ENCODE data around the gene ZNF485. TPM values are rescaled to one million over a fixed set of nuclear protein-coding genes. Genes with fewer than 3 reads are reported as not detected.

Gene ZNF485
- polyA plus RNA-seq, 1 of the 3 experiments (the other 2 are of a cell fraction), result 3.0 TPM

DNA sequence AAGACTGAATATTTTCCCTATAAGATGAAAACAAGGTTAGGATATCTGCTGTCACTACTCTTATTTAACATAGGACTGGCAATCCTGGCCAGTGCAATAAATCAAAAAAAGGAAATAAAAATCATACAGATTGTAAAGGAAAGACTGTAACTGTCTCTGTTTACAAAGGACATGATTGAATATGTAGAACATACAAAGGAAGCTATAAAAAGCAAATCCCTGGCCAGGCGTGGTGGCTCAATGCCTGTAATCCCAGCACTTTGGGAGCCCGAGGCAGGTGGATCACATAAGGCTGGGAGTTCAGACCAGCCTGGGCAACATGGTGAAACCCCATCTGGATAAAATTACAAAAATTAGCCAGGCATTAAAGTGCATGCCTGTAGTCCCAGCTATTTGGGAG lies 15.8 kb downstream of the ZNF485 start (continued):
- TF ChIP-seq ELF1 (IDR thresholded peaks at IDR 0.05), result no peak

DNA sequence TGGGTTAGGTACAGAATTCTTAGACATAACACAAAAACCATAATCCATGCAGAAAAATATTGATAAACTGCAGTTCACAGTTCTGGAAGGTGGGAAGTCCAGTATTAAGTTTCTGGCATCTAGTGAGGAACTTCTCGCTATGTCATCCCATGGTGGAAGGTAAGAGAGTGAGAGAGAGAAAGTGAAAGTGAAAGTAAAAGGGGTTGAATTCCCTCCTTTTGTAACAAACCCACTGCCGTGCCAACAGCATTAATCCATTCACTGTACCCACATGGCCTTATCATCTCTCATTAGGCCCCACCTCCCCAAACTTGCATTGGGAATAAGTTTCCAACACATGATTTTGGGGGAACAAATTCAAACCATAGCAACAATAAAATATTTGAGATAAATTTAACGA lies 17.1 kb downstream of the ZNF485 start:
- Histone ChIP-seq H3K27me3 (ENCODE audit: insufficient read depth) (no peaks in the 10 kb centered on the region), H2AFZ (ENCODE audit: low read depth) (peak overlapping the region; percentile 53), H3K9me3 (peaks cover 10% of the 10 kb centered on the region; the same call in 1 of the 2 replicates), H3K9me2 (no peaks in the 10 kb centered on the region), H3K4me1 (ENCODE audit: control insufficient read depth in 1 of 2, insufficient read depth in 2 of 2, low read depth in 1 of 2, low read length in 1 of 2) (no peaks in the 10 kb centered on the region), H3K36me3 (replicated peaks in 1 of 2; ENCODE audit: control insufficient read depth in 1 of 2, insufficient read depth in 2 of 2, low read length in 1 of 2) (no peaks in the 10 kb centered on the region), H3K4me3 (ENCODE audit: low read depth in 2 of 2, low read length in 1 of 2) (peak overlapping the region; percentile 21 to 33; a peak in 2 of 4 replicates), H3K4me2 (peak overlapping the region; percentile 50; the same call in 1 of the 2 replicates), H4K20me1 (ENCODE audit: insufficient read depth) (no peaks in the 10 kb centered on the region), H3K79me2 (ENCODE audit: insufficient read depth) (no peaks in the 10 kb centered on the region), H3F3A (replicated peaks; ENCODE audit: insufficient read depth) (no peaks in the 10 kb centered on the region), H3K27ac (ENCODE audit: low read depth in 2 of 2, low read length in 1 of 2) (no peak overlapping the region), H3K9ac (peak overlapping the region; percentile 11; the same call in 1 of the 2 replicates)
- POLR2A ChIA-PET, result no interaction called here
- CTCF ChIA-PET, result no interaction called here
- peak; percentile 16 for DNase-seq
- WGBS (ENCODE audit: low lambda C conversion rate), result 45% methylated on average over 3 of the region's 3 CpGs
- TF ChIP-seq POLR2AphosphoS5 (IDR thresholded peaks at IDR 0.05; ENCODE audit: low read depth, low read length) (no peak), EZH2phosphoT487 (IDR thresholded peaks at IDR 0.05; ENCODE audit: borderline replicate concordance, low read depth) (no peak), GATA2 (CRISPR knock-in tag; IDR thresholded peaks at IDR 0.05) (no peak), NRF1 (IDR thresholded peaks at IDR 0.05; ENCODE audit: low read depth, low read length) (no peak), RAD21 (IDR thresholded peaks at IDR 0.05; ENCODE audit: low read length) (no peak), NFIC (IDR thresholded peaks at IDR 0.05; ENCODE audit: borderline replicate concordance) (no peak)
- TF ChIP-seq, protein P1, sequence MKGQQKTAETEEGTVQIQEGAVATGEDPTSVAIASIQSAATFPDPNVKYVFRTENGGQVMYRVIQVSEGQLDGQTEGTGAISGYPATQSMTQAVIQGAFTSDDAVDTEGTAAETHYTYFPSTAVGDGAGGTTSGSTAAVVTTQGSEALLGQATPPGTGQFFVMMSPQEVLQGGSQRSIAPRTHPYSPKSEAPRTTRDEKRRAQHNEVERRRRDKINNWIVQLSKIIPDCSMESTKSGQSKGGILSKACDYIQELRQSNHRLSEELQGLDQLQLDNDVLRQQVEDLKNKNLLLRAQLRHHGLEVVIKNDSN (IDR thresholded peaks at IDR 0.05; ENCODE audit: borderline replicate concordance, low read depth), result no peak
- TF ChIP-seq, protein P2, sequence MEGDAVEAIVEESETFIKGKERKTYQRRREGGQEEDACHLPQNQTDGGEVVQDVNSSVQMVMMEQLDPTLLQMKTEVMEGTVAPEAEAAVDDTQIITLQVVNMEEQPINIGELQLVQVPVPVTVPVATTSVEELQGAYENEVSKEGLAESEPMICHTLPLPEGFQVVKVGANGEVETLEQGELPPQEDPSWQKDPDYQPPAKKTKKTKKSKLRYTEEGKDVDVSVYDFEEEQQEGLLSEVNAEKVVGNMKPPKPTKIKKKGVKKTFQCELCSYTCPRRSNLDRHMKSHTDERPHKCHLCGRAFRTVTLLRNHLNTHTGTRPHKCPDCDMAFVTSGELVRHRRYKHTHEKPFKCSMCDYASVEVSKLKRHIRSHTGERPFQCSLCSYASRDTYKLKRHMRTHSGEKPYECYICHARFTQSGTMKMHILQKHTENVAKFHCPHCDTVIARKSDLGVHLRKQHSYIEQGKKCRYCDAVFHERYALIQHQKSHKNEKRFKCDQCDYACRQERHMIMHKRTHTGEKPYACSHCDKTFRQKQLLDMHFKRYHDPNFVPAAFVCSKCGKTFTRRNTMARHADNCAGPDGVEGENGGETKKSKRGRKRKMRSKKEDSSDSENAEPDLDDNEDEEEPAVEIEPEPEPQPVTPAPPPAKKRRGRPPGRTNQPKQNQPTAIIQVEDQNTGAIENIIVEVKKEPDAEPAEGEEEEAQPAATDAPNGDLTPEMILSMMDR (IDR thresholded peaks at IDR 0.05), result no peak
- TF ChIP-seq, protein P3, sequence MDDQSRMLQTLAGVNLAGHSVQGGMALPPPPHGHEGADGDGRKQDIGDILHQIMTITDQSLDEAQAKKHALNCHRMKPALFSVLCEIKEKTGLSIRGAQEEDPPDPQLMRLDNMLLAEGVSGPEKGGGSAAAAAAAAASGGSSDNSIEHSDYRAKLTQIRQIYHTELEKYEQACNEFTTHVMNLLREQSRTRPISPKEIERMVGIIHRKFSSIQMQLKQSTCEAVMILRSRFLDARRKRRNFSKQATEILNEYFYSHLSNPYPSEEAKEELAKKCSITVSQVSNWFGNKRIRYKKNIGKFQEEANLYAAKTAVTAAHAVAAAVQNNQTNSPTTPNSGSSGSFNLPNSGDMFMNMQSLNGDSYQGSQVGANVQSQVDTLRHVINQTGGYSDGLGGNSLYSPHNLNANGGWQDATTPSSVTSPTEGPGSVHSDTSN (IDR thresholded peaks at IDR 0.05), result no peak

DNA sequence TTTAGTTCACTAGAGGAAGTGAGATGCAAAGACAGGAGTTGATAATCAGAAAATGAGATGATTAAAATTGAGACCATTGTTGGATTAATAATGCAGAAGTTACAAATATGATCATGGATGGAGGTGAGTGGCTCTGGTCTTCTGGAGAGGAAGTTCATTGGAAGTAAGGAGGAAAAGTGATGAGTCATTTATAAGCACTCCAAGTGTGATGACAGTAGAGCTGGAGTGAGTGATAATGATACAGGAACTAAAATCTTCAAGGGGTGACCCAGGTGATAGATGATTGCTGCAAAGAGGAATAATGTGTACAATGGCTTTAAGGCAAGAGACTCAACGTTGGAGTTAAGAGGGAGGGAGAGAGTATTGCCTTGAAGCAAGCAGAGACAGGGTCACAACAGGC lies 21.7 kb downstream of the ZNF485 start:
- ChIA-PET CTCF (no interaction called here), POLR2A (no interaction called here)
- 4% methylated on average over 1 of the region's 1 CpG for WGBS (ENCODE audit: low lambda C conversion rate)

More for the DNA sequence above, 21.7 kb downstream of the ZNF485 start:
- H3K9ac ChIP-seq, result no peak overlapping the region
- H3K27me3 ChIP-seq (ENCODE audit: insufficient read depth), result no peaks in the 10 kb centered on the region
- H3K4me3 ChIP-seq (ENCODE audit: low read depth in 2 of 2, low read length in 1 of 2), result no peak overlapping the region
- H3K9me3 ChIP-seq, result no peaks in the 10 kb centered on the region
- no peak for DNase-seq
- TF ChIP-seq, protein P4, sequence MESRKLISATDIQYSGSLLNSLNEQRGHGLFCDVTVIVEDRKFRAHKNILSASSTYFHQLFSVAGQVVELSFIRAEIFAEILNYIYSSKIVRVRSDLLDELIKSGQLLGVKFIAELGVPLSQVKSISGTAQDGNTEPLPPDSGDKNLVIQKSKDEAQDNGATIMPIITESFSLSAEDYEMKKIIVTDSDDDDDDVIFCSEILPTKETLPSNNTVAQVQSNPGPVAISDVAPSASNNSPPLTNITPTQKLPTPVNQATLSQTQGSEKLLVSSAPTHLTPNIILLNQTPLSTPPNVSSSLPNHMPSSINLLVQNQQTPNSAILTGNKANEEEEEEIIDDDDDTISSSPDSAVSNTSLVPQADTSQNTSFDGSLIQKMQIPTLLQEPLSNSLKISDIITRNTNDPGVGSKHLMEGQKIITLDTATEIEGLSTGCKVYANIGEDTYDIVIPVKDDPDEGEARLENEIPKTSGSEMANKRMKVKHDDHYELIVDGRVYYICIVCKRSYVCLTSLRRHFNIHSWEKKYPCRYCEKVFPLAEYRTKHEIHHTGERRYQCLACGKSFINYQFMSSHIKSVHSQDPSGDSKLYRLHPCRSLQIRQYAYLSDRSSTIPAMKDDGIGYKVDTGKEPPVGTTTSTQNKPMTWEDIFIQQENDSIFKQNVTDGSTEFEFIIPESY (IDR thresholded peaks at IDR 0.05; ENCODE audit: borderline replicate concordance, low read depth), result no peak
- TF ChIP-seq RXRA (IDR thresholded peaks at IDR 0.05; ENCODE audit: borderline replicate concordance, low read depth) (no peak), GATA2 (CRISPR knock-in tag; IDR thresholded peaks at IDR 0.05) (no peak), FOXJ3 (CRISPR knock-in tag; IDR thresholded peaks at IDR 0.05) (no peak), YY1 (IDR thresholded peaks at IDR 0.05; ENCODE audit: low read depth) (no peak), MEF2A (IDR thresholded peaks at IDR 0.05; ENCODE audit: borderline replicate concordance, low read depth) (no peak), EP300 (IDR thresholded peaks at IDR 0.05; ENCODE audit: borderline replicate concordance in 1 of 2, low read depth in 1 of 2, low read length in 1 of 2) (no peak), NFIC (IDR thresholded peaks at IDR 0.05; ENCODE audit: borderline replicate concordance) (no peak), SIN3A (IDR thresholded peaks at IDR 0.05; ENCODE audit: borderline replicate concordance, low read depth, low read length) (no peak), ELF1 (IDR thresholded peaks at IDR 0.05) (no peak)
- H3K4me2 ChIP-seq, result no peak overlapping the region
- no peaks in the 10 kb centered on the region for H3K36me3 ChIP-seq (replicated peaks in 1 of 2; ENCODE audit: control insufficient read depth in 1 of 2, insufficient read depth in 2 of 2, low read length in 1 of 2)
- no peak overlapping the region for H3K27ac ChIP-seq (ENCODE audit: low read depth in 2 of 2, low read length in 1 of 2)
- no peaks in the 10 kb centered on the region for H3K9me2 ChIP-seq
- no peaks in the 10 kb centered on the region for H3K79me2 ChIP-seq (ENCODE audit: insufficient read depth)
- no peak overlapping the region for H2AFZ ChIP-seq (ENCODE audit: low read depth)
- no peaks in the 10 kb centered on the region for H3F3A ChIP-seq (replicated peaks; ENCODE audit: insufficient read depth)
- H3K4me1 ChIP-seq (ENCODE audit: control insufficient read depth in 1 of 2, insufficient read depth in 2 of 2, low read depth in 1 of 2, low read length in 1 of 2), result no peaks in the 10 kb centered on the region
- H4K20me1 ChIP-seq (ENCODE audit: insufficient read depth), result no peaks in the 10 kb centered on the region
